HEK293 (cell line): ENCODE results near the gene AIRE.

Source experiments
- CTCF ChIP-seq: fragments of 450-650 bp; formaldehyde crosslinking; IDR thresholded peaks from 2 replicates; pipeline ENCODE4 v1.5.1; 2016; ENCODE audit warnings: missing biosample characterization, missing genetic modification characterization
- FEZF1 ChIP-seq: fragments of 450-650 bp; formaldehyde crosslinking; IDR thresholded peaks from 2 replicates; pipeline ENCODE4 v1.5.1; 2016; ENCODE audit warnings: missing biosample characterization, missing genetic modification characterization
- ZBTB11 ChIP-seq: fragments of 450-650 bp; formaldehyde crosslinking; conservative IDR thresholded peaks from 2 replicates; pipeline ENCODE4 v1.5.1; 2016; ENCODE audit warnings: low read depth, missing biosample characterization, missing genetic modification characterization
- ZBTB8A ChIP-seq: fragments of 450-650 bp; formaldehyde crosslinking; IDR thresholded peaks from 2 replicates; pipeline ENCODE4 v1.5.1; 2016; ENCODE audit warnings: missing biosample characterization, missing genetic modification characterization
- ZNF175 ChIP-seq: fragments of 450-650 bp; formaldehyde crosslinking; IDR thresholded peaks from 2 replicates; pipeline ENCODE4 v1.5.1; 2016; ENCODE audit warnings: missing biosample characterization, missing genetic modification characterization
- ZNF280C ChIP-seq: fragments of 450-650 bp; formaldehyde crosslinking; IDR thresholded peaks from 2 replicates; pipeline ENCODE4 v1.5.1; 2016; ENCODE audit warnings: missing biosample characterization, missing genetic modification characterization
- ZNF362 ChIP-seq: fragments of 450-650 bp; formaldehyde crosslinking; IDR thresholded peaks from 2 replicates; pipeline ENCODE4 v1.5.1; 2016; ENCODE audit warnings: missing biosample characterization, missing genetic modification characterization
- ZNF37A ChIP-seq: fragments of 450-650 bp; IDR thresholded peaks from 2 replicates; pipeline ENCODE4 v1.5.1; 2018; ENCODE audit warnings: missing biosample characterization, missing genetic modification characterization
- ZSCAN18 ChIP-seq: fragments of 450-650 bp; formaldehyde crosslinking; IDR thresholded peaks from 2 replicates; pipeline ENCODE4 v1.5.1; 2016; ENCODE audit warnings: missing biosample characterization, missing genetic modification characterization

GRCh38 chr21:44283948-44284347, 1.7 kb upstream of the AIRE start:
- no peak for TF ChIP-seq ZNF37A (tag by site-specific recombination)
- TF ChIP-seq CTCF, result no peak
- TF ChIP-seq ZNF175 (tag by site-specific recombination), result no peak
- no peak for TF ChIP-seq ZNF362 (tag by site-specific recombination)
- no peak for TF ChIP-seq ZSCAN18 (tag by site-specific recombination)
- TF ChIP-seq ZBTB11 (tag by site-specific recombination), result no peak
- TF ChIP-seq ZBTB8A, result no peak
- no peak for TF ChIP-seq FEZF1 (tag by site-specific recombination)
- TF ChIP-seq ZNF280C (tag by site-specific recombination), result no peak
